Pulmonary artery endothelial cell (primary cell): Measurements from ENCODE around the gene DUSP28. TPM values are rescaled to one million over a fixed set of nuclear protein-coding genes. Genes with fewer than 3 reads are reported as not detected.

Experiments
- DNase-seq: peaks from one replicate; pipeline ENCODE4 v3.0.0-alpha.2; 2011; ENCODE audit warnings: low read depth, low spot score
- total RNA-seq: library from RNA; depleted of rRNA; stranded (reverse); fragments of >200 nt; gene quantifications from 2 replicates; pipeline ENCODE4 v1.2.3, GENCODE V29; 2014

DUSP28 gene
- total RNA-seq, 1 donor from 2014 or later, result 1.8 TPM

DNA sequence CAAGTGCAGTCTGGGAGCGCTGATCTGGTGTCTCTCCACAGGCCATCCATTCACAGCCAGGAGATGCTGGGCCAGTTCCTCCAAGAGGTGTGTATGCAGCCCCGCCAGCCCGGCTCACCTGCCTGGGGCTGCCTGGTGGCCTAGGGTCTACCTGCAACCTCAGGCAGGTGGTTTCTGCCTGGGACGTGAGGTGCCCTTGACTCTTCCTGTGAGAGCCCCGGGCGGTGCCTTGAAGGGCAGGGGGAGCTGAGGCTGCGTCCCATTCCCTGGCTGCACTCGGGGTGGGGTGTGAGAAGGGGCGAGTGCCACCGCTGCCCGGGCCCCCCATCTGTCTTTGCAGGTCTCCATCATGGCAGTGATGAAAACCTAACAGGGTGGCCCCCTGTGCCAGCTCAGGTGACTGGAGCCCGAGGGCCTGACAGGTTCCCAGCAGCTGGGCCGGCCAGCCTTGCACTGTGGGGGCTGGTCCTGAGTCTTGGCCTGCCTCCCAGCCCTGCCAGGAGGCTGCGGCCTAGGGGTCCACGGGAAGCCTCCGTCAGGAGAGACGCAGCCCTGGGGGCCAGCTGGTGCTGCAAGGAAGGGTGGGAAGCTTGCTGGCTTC is 38.3 kb downstream of the DUSP28 start:
- DNase-seq, result no peak

DNA sequence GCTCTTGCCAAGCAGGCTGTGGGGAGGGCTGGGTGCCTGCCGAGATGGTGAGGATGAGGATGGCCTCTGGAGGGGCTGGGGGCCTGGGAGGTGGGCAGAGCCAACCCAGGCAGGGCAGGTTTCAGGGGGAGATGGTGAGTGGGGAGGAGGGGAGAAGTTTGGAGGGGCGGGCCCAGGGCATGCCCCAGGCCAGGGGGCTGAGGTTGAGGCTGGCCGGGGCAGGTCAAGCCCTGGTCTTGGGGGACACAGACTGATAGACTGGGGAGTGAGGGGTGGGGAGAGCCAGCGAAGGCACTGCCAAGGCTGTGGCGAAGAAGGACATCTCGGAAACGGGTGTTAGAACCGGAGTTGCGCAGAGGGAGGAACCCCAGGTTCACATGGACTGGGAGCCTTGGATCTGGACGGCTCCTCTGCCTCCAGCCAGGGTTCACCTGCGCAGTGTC is 39.0 kb downstream of the DUSP28 start:
- DNase-seq, result no peak

DNA sequence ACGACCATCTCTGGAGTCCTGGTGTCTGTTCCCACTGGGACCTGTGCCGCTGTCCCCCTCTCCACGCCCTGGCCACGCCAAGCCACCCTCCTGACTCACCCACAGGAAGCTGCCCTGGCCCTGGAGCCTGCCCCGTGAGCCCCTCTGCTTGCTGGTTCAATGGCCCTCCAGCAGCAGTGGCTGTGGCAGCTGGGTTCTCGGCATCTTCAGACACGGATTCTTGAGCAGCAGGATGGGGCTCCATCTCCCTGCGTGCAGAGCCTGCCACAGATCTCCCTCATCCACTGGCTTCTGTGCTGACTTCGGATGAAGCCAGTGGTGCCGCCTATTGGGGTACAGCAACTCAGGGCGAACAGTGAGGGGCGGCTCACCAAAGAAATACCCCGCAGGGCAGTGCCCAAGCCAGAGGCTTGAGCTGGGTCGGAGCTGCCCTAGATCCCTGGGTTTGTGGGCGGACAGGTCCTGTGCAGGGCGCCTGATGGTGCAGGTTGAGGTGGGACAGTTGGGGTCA is 40.3 kb downstream of the DUSP28 start:
- DNase-seq, result no peak

DNA sequence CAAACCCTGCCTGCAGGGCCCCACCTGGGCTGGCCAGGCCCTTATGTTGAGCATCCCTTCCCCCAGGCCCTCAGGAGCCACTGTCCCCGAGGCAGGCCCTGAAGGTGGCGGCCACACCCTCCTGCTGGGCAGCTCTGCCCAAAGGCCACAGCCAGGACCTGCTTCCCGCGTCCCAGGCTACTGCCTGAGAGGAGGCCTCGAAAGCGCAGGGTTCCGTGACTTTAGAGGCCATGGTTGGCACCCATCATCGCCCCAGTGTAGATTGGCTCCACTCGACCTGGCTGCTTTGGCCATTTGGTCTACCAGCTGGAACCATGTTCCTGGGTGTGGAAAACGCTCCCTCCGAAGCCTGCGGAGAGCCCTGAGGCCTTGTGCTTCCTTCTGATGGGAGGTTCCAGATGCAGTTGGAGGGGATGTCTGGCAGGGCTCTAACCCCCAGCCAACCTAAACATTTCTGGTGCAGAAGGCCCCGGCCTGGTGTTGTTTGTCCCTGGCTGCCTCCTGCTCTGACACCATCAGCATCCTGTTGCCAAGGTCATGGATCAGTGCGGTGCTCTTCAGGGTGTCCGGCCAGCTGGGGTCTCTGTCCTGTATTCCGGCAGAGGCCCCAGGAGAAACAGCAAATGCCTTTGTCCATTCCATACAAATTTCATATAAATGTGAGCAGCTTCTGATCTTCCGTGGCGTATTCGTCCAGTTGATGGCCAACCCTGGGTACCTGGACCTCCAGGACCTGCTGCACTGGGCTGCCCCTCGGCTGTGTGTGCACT is 41.1 kb downstream of the DUSP28 start:
- DNase-seq, result no peak

DNA sequence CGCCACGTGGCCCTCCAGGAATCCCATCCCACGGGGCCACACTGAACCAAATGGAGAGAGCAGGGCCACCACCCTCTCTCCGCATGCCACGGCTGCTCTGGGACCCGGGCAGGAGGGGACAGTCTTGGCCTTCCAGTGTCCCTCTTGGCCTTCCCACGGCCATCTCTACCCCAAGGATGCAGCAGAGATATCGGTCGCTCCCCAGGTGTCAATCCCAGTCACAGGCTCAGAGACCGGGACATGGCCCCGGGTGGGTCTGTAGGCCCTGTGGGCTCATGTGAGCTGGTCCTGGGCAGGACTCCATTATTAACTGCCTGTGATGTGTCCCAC is 41.6 kb downstream of the DUSP28 start:
- no peak for DNase-seq

DNA sequence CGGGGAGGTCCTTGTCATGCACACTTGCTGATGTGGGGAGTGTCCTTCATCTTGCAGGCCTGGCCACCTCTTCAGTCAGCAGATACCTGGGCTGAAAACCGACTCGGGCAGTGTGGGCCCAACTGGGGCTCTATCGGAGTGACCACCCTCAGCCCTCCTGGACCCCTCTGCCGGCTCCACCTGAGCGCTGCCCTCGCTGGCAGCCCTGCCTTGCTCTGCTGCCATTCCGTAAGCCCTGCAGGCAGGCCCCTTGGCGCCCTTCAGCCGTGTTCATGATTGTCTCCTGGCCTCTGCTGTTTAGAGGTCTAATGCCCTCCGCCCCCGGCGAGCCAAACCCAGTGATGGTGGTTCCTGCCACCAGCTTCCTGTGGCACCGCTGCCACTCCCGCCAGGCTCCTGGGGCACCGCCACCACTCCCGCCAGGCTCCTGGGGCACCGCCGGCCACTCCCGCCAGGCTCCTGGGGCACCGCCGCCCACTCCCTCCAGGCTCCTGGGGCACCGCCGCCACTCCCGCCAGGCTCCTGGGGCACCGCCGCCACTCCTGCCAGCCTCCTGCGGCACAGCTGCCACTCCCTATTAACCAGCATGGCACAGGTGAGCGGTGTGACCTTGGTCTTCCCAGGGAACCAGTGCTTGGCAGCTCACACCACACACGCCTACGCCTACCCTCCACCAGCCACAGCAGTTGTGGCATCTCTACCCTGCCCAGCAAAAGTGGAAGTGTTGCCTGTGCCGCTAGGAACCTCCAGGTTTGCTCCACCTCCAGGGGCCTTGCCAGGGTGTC is 42.3 kb downstream of the DUSP28 start:
- no peak for DNase-seq

DNA sequence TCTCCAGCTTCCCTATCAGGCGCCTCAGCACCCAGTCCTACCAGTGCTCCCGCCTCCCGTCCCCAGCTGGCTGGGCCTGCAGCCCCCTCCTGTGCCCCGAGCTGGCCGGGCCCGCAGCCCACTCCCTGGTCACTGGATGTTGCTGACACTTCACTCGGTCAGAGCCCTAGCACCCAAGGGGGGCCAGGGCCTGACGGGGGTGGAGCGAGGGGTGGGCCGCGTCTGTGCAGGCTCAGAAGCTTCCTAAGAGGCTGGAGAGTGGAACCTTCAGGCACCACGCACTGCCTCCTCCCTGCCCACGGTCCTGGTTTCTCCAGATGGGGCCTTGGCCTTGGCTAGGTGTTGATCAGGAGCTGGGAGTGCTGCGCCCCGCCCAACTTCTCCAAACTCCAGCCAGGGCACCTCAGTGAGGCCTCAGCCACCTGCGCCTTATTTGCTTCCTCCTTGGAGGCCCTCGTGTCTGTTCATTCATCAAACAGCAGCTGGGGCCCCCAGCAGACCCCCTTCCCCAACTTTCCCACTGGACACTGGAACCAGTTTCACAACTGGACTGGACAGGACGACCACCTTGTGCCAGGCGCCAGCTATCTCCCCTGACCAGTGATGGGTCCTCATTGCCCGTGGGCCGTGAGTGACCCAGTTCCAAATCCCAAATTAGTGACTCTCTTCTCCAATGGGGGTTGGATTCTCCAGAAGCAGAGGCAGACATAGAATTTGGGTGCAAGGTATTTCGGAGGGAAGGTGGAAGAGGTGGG is 43.1 kb downstream of the DUSP28 start:
- no peak for DNase-seq

DNA sequence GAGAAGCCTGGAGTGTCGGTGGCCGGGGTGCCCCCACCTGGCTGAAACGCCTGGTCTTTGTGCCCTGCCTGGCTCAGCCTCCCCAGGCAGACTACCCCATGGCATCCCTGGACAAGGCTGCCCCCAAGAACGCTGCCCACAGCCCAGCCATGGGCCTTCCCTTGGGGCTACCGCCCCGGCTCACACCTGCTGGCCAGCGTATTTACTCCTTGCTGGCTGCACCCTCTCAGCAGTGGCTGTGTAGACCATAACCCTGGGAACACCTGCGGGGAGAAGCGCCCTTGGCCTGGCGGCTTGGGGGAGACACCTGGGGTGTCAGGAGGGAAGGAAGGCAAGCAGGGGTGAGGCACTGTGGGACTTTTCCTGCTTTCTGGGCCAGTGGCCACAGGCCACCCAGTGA is 43.7 kb downstream of the DUSP28 start:
- no peak for DNase-seq

DNA sequence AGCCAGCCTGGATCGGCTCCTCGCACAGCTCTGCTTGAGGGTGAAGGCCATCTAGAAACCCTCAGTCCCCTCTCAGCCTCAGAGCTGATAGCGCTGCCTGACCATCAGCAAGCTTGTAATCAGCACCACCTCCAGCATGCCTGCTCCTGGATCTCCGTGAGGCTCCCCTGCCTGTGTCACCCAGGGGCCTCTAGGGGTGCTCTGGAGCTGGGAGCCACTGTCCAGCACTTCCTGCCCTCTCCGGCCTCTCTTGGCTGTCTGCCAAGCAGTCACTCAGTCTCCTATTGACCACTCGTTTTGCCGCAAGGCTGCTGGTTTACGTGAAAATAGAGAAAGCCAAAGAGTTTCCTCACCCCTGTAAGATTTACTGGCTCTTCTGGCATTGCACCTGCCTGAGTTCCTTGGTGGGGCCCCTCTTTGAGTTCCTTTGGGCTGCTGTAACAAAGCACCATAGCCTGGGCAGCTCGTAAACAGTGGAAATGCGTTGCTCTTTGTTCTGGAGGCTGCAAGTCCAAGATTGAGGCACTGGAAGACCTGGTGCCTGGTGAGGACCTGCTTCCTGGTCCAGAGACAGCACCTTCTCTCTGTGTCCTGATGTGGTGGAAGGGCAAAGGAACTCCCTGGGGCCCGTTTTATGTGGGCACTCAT is 44.3 kb downstream of the DUSP28 start:
- DNase-seq, result peak; percentile 45

DNA sequence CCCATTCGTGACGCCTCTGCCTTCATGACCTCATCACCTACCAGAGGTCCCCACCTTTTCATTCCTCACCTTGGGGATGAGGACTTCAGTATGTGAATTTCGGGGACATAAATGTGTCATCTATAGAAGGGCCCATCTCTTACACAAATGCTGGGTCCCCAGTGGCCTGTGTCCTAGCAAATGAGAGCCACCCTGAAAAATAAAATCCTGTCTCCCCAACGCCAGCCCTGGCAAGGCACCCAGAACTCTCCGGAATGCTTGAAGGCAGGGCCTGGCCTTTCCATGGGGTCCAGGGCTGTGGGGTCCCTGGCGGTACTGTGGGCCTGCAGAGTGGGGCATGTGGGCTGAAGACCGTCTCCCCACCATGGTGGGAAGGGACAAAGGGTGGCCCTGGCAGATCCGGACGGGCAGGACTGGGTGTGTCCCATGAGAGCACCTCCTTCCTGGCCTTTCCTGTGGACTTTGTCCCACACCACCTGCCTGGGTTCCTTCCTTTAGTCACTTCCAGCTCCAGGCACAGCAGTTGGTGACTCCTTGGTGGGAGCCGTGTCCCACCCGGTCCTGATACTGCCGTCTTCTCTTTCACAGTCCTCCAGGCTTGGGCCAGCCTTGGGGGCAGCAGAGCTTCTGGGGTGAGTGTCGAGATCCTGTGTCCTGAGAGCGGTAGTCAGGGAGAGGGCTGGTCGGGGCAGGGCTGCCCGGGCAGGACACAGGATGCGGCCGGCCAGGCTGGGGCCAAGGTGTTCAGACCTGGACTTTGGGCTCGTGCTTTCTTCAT is 45.0 kb downstream of the DUSP28 start:
- DNase-seq, result no peak

DNA sequence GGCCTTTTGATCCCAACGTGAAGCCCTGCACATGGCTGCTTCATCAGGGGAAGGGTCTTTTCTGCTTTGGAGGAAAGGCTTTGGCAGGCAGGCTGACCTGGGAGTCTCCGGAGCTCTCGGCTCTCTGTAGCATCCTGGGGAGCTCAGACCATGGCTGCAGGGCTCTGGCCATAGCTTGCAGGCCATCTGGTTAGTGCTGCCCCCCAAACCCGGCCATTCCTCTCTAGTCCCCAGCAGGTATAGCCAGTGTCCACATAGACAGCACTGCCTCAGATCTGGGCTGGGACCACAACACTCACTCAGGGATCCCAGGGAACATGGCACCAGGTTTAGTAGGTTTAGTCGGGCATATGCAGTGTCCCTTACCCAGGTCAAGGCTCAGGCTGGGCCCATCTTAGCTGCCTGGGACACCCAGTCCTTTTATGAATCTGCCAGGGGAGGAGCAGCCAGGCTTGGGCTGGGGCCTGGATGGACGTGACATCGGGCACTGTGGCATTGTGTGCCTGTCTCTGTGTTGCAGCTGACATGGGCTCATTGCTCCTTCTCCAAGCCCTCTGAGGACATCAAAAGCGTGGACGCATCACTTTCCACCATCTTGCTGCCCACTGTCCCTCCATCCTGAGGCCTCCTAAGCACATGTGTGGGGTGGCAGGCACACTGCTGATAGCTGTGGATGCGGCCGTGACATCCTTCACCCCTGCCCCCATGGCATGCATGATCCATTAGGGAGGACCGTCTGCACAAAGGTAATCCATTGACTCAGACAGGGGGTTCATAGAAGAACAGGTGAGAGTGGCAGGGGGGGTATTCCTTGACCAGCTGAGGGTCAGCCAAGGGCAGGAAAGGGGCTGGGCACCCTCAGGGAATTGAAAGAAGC is 45.9 kb downstream of the DUSP28 start:
- no peak for DNase-seq

DNA sequence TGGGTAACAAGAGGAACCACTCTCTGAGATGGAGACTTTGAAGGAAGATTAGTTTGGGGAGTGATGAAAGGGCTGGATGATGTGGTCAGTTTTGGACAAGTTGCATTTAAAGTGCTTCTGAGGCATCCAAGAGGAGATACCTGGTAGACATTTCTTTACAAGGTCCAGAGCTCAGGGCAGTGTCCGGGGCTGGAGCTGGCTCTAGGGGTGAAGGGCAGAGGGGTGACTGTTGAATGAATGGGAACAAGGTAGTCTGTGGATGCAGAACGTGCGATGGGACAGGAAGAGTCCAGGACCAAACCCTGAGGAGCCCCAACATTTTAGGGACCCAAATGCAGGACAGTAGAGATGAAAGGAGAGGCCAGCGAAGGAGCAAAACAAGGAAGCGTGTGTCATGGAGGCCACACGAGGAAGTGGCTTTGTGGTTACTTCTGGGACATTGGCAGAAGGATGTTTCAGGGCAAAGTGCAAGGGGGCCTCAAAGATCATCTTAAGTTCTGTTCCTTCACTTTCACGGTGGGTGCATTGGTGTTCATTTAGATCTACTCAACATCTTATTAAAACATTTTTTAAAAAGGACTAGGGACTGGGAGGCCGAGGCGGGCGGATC is 51.5 kb downstream of the DUSP28 start:
- DNase-seq, result no peak

Other genes with a start within 250 kb of the DUSP28 start
- 18.6 and 27.2 TPM in 2 replicates for gene GPC1, start 124.7 kb upstream of the DUSP28 start, total RNA-seq
- 3.8 and 5.3 TPM in 2 replicates for gene ANKMY1, start 2.4 kb upstream of the DUSP28 start, total RNA-seq
- 18.4 and 20.8 TPM in 2 replicates for gene RNPEPL1, start 8.1 kb downstream of the DUSP28 start, total RNA-seq
- gene CAPN10, start 26.4 kb downstream of the DUSP28 start, total RNA-seq, result 28.9 and 30.3 TPM in 2 replicates
- gene GPR35, start 65.1 kb downstream of the DUSP28 start, total RNA-seq, result 0.13 and 0.21 TPM in 2 replicates
- not detected in 2 replicates for gene AQP12B, start 122.5 kb downstream of the DUSP28 start, total RNA-seq
- gene AQP12A, start 131.5 kb downstream of the DUSP28 start, total RNA-seq, result not detected in 2 replicates